GM23248 (cell line): ENCODE measurements around the gene KCNN1.

Source experiments
- EZH2 ChIP-seq: fragments of 200-600 bp; sonication (generic); IDR thresholded peaks from 2 replicates; pipeline ENCODE4 v1.6.1; 2018; ENCODE audit warnings: antibody characterized with exemption, mild to moderate bottlenecking; ENCODE audit not compliant: insufficient read depth, poor library complexity, severe bottlenecking
- EZH2phosphoT487 ChIP-seq: fragments of 200-600 bp; sonication (generic); IDR thresholded peaks from 2 replicates; pipeline ENCODE4 v1.6.1; 2018; ENCODE audit warnings: antibody characterized with exemption, moderate library complexity, mild to moderate bottlenecking, low read depth; ENCODE audit not compliant: insufficient read depth

DNA sequence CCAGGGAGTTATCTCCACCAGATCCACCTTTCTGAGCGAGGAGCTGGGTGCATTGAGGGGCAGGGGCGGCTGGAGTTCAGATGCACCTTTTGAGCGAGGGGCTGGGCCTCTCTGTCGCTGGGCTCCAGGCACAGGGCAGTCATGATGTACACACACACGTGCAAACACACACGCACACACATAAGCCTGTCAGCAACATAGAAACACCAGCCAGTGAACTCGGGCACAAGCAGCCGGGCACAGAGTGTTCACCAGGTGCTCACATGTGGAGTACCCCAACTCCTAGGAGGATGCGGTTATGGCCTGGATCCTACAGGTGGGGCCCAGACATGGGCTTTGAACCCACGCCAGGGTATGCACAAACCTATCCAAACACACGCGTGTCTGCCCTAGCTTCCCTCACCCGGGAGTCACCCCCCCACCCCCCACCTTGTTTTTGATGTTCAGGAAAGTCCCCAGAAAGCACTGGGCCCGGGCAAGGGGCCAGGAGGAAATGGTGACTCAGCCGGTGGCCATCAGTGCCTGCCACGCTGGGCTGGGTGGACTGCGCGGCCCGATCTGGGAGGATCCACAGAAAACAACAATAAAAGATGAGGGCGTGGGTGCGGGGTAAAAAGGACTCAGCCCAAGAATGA lies 54.3 kb downstream of the KCNN1 start:
- no peak for TF ChIP-seq EZH2
- no peak for TF ChIP-seq EZH2phosphoT487
